GM12878 (cell line): ENCODE data around the gene FRMD5. TPM values are rescaled to one million over a fixed set of nuclear protein-coding genes. Genes with fewer than 3 reads are reported as not detected.
"Not testable (repeated sequence)": the region's sequence is repeated elsewhere in the genome, so short reads cannot be mapped to it uniquely, and the experiment has no call there.

Source experiments
- ATAC-seq: fragments of 200-7000 bp; cut with Tn5 transposase; 3 replicates; pipeline ENCODE4 v1.9.1; 2020; ENCODE audit warnings: mild to moderate bottlenecking, moderate library complexity
- BruUV-seq: library from RNA; stranded (reverse); fragments of 400-500 nt; replicated peaks from 2 replicates; lab custom pipeline; 2021; lab: Mats Ljungman, UMichigan
- CTCF ChIA-PET: fragments of 300-600 bp; sonication (Branson Sonifier 250); formaldehyde crosslinking; extraction: SDS; loops from one replicate; lab custom pipeline; 2021; ENCODE audit warnings: inconsistent platforms; lab: Yijun Ruan, JAX
- POLR2A ChIA-PET: fragments of 350-600 bp; formaldehyde crosslinking; extraction: SDS; loops from one replicate; lab custom pipeline; 2021; ENCODE audit warnings: inconsistent platforms; lab: Charles Lee
- RAD21 ChIA-PET: fragments of 300-600 bp; sonication (Branson Sonifier 250); formaldehyde crosslinking; loops from one replicate; lab custom pipeline; 2023; ENCODE audit warnings: antibody characterized with exemption; ENCODE audit not compliant: unreplicated experiment; lab: Charles Lee
- SMC1A ChIA-PET: fragments of 300-600 bp; sonication (Branson Sonifier 250); formaldehyde crosslinking; loops from one replicate; lab custom pipeline; 2023; ENCODE audit not compliant: unreplicated experiment, uncharacterized antibody; lab: Charles Lee
- DNase-seq: peaks from one replicate; pipeline ENCODE4 v3.0.0-alpha.2; 2011; ENCODE audit warnings: low read depth, low spot score
- FAIRE-seq: peaks from 3 replicates; lab custom pipeline; 2011; peaks lifted over from hg19 to GRCh38; lab: Jason Lieb, UNC
- H2AFZ ChIP-seq: 2 replicates; pipeline ENCODE4 v1.6.0; 2011; ENCODE audit warnings: low read depth, low read length, control low read depth; ENCODE audit not compliant: control insufficient read depth
- H3K27ac ChIP-seq: 2 replicates; pipeline ENCODE4 v1.5.1; 2011; ENCODE audit warnings: control low read depth; ENCODE audit not compliant: control insufficient read depth, insufficient read depth
- H3K27me3 ChIP-seq, 2 experiments: replicated peaks in 1 of 2; 2 replicates each; pipeline versions ENCODE4 v1.6.0 to v1.6.1; 2011; ENCODE audit warnings: low read length in 1 of 2; ENCODE audit not compliant: control insufficient read depth in 2 of 2, insufficient read depth in 2 of 2
- H3K36me3 ChIP-seq, 2 experiments: 2 replicates each; pipeline ENCODE4 v1.5.1; 2011; ENCODE audit warnings: low read length in 1 of 2; ENCODE audit not compliant: control insufficient read depth in 2 of 2, insufficient read depth in 2 of 2
- H3K4me1 ChIP-seq: 2 replicates; pipeline ENCODE4 v1.6.1; 2011; ENCODE audit warnings: mild to moderate bottlenecking, low read length, moderate library complexity, mixed read lengths; ENCODE audit not compliant: control insufficient read depth, insufficient read depth
- H3K4me2 ChIP-seq: 2 replicates; pipeline ENCODE4 v1.6.0; 2011; ENCODE audit warnings: control low read depth; ENCODE audit not compliant: control insufficient read depth, insufficient read depth
- H3K4me3 ChIP-seq: fragments of 200-600 bp; sonication (generic); 2 replicates; pipeline ENCODE4 v1.5.1; 2016
- H3K79me2 ChIP-seq: 2 replicates; pipeline ENCODE4 v1.6.0; 2011; ENCODE audit warnings: low read length; ENCODE audit not compliant: control insufficient read depth, insufficient read depth
- H3K9ac ChIP-seq: 2 replicates; pipeline ENCODE4 v1.8.0; 2011; ENCODE audit warnings: low read length, control low read depth, mixed read lengths; ENCODE audit not compliant: control insufficient read depth, insufficient read depth
- H3K9me3 ChIP-seq: replicated peaks from 3 replicates; pipeline ENCODE4 v1.5.1; 2011; ENCODE audit warnings: mild to moderate bottlenecking, low read length; ENCODE audit not compliant: control insufficient read depth, insufficient read depth
- H4K20me1 ChIP-seq: 2 replicates; pipeline ENCODE4 v1.6.0; 2011; ENCODE audit not compliant: control insufficient read depth, insufficient read depth
- BACH1 ChIP-seq: fragments of 450-650 bp; IDR thresholded peaks from 2 replicates; pipeline ENCODE4 v1.6.1; 2017; ENCODE audit warnings: mild to moderate bottlenecking, borderline replicate concordance
- RUNX3 ChIP-seq: IDR thresholded peaks from 2 replicates; pipeline ENCODE4 v1.6.1; 2012; ENCODE audit warnings: low read length, inconsistent platforms
- WGBS: methylation state at CpG from one replicate; pipeline ENCODE4 v1.1.6; 2016; ENCODE audit warnings: low lambda C conversion rate; ENCODE audit not compliant: insufficient replicate concordance, insufficient coverage; ENCODE audit errors: missing lambda C conversion rate; 5-methylcytosine and 5-hydroxymethylcytosine counted together
- in situ Hi-C: fragments of 300-500 bp; cut with MboI; formaldehyde crosslinking; loops from 9 replicates; pipeline ENCODE4 v1.14.3; 2018; ENCODE audit warnings: mixed read lengths
- intact Hi-C: fragments of 100-400 bp; cut with micrococcal nuclease; formaldehyde crosslinking; loops from one replicate; pipeline ENCODE4 v1.14.2; 2022; ENCODE audit not compliant: unreplicated experiment
- polyA plus RNA-seq, 11 experiments: library from polyadenylated mRNA; depleted of rRNA in 4 of 11; unstranded in 6 of 11; stranded (reverse) in 5 of 11; fragments of >200 nt; fragmentation: Nextera tagmentation in 4 of 11; fragmentation: Illumina TruSeq in 1 of 11; extraction: Ambion mirVana in 4 of 11; extraction: Trizol in 1 of 11; gene quantifications; 1 replicate in 1 of 11; 2 replicates in 10 of 11; pipeline versions ENCODE4 v1.2.1 to v1.2.3, GENCODE V29; 2011 to 2016; ENCODE audit warnings: inconsistent platforms in 2 of 11, missing spikeins in 2 of 11, low read depth in 1 of 11
- total RNA-seq, 4 experiments: library from RNA; depleted of rRNA in 3 of 4; stranded (reverse); fragments of >200 nt in 3 of 4; fragmentation: Illumina TruSeq in 1 of 4; extraction: Trizol in 1 of 4; gene quantifications; 2 replicates each; pipeline versions ENCODE4 v1.2.1 to v1.2.3, GENCODE V29; 2013 to 2021
- TF ChIP-seq, protein P1 (sequence below): fragments of 450-650 bp; IDR thresholded peaks from 2 replicates; pipeline ENCODE4 v1.6.1; 2014; ENCODE audit warnings: mild to moderate bottlenecking

The FRMD5 gene
- total and polyA plus RNA-seq, 10 of the 15 experiments (the other 5 are each of a cell fraction or from before 2014, with no cell fraction given), result 0.26 to 6.4 (median 0.68) TPM; not detected in 1

GRCh38 chr15:43826029-43826507, 369.0 kb downstream of the FRMD5 start (continued):
- TF ChIP-seq, protein P1, sequence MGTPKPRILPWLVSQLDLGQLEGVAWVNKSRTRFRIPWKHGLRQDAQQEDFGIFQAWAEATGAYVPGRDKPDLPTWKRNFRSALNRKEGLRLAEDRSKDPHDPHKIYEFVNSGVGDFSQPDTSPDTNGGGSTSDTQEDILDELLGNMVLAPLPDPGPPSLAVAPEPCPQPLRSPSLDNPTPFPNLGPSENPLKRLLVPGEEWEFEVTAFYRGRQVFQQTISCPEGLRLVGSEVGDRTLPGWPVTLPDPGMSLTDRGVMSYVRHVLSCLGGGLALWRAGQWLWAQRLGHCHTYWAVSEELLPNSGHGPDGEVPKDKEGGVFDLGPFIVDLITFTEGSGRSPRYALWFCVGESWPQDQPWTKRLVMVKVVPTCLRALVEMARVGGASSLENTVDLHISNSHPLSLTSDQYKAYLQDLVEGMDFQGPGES, result no peak
- TF ChIP-seq RUNX3, result no peak
- TF ChIP-seq BACH1, result no peak

- Histone ChIP-seq H3K79me2 (peaks cover 79% of the 10 kb centered on the region), H3K4me1 (peaks cover 13% of the 10 kb centered on the region; the same call in 1 of the 2 replicates)
- ChIA-PET CTCF (interaction anchor here (1.0 to 2.0 kb wide), 6 partner anchors 8 to 46 kb away, joined by 3 to 19 read pairs (median 3); partner anchors contain the start of gene SERF2), POLR2A (interaction anchor here (0.7 to 6.3 kb wide), 11 partner anchors 12 to 515 kb away, joined by 3 to 74 read pairs (median 4); partner anchors contain the start of genes ELL3, HYPK, SERF2 and SERINC4), SMC1A (interaction anchor here (0.8 to 4.3 kb wide), 8 partner anchors 16 to 55 kb away, joined by 3 to 34 read pairs (median 6); partner anchors contain the start of genes ELL3, HYPK, SERF2 and SERINC4), RAD21 (interaction anchor here (0.7 to 3.4 kb wide), 9 partner anchors 16 to 76 kb away, joined by 3 to 27 read pairs (median 4); partner anchors contain the start of genes HYPK and SERINC4)
- H3K4me3 ChIP-seq, H2AFZ ChIP-seq, H3K27ac ChIP-seq, H3K9ac ChIP-seq, FAIRE-seq, H3K27me3 ChIP-seq, in situ Hi-C loops, BruUV-seq, H4K20me1 ChIP-seq, H3K36me3 ChIP-seq, DNase-seq, H3K4me2 ChIP-seq, ATAC-seq, H3K9me3 ChIP-seq: not testable (repeated sequence)
- 86% methylated on average over 11 of the region's 11 CpGs for WGBS
- intact Hi-C loops, result loop anchor here (5.0 kb wide), 2 partner anchors 33 to 48 kb away; partner anchors contain the start of genes ELL3 and SERF2
These were observed 369.8 kb downstream of the FRMD5 start for GRCh38 chr15:43825305-43825704.
